ENCODE data around the gene GLRX5.

The GLRX5 gene

DNA sequence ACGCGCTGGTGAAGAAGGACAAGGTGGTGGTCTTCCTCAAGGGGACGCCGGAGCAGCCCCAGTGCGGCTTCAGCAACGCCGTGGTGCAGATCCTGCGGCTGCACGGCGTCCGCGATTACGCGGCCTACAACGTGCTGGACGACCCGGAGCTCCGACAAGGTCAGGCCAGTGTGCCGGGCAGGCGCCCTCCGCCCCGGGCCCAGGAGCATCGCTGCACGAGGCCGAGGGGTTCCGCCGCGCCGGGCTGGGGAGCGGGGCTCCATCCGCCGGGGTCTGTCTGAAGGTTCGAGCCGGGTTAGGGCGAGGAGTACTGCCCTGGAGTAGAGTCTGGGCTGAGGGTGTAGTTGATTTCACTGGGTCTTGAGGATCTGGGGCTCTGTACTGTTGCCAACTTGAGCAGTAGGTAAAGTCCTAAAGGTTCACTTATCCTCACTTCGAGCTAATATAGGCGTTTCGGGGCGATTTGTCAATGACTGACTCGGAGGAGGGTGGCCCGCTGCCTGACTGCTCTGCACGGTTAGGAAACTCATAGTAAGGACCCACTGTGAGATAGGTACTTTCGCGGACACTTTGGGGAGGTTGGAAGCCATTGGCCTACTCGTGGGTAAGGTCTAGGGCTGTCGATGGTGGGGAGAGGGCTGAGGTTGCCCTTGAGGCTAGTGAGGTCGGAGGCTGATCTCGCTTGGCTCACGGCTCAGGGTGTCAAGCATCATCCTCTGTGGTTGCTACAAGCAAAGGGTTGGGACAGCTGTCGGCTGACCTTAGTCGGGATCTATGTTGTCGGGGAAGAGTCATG, 574 bp downstream of the GLRX5 start:
- no peak for DNase-seq (ENCODE audit: low spot score)

DNA sequence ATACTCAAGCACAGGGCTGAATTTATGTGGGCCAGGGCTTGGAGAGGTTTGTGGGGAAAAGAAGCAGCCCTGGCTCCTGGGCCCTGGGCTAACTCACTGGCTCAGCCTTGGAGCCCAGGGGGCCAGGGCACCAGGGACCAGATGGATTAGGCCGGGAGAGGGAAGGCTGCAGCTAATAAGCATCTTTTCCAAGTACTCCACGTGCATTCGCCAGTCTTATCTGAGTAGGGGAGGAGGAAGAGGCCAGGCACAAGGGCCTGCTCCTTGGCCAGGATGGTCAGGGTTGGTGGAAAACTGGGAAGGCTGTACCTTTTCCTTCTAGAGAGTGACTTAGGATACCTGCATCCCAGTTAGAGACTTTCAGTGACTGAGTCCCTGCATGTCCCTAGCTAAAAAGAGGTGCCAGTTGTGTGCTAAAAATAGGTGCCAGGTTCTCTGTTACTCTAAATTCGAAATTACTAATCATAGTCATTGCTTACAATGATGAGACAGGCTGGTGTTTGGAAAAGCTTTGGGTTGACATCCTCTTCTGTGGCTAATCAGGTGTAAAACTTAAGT, 1.3 kb downstream of the GLRX5 start:
- DNase-seq (ENCODE audit: low spot score) = no peak

DNA sequence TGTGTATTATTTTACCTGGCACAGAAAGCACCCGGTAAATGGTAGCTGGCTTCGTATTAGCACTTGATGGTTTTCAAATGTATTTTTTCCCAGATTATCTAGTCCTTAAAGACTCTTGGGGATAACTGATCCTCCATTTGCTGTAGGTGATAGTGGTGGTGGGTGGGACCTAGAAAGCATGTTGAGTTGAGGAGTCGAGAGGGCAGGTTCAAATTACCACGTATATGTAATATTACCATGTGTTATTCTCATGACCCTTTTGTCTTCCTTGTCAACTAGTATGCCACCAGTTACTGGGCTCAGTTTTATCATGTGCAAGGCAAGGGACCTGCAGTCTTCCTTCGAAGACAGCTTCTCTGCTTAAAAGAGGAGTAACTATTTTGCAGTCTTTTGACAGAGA, 1.8 kb downstream of the GLRX5 start:
- no peak for DNase-seq (ENCODE audit: low spot score)

DNA sequence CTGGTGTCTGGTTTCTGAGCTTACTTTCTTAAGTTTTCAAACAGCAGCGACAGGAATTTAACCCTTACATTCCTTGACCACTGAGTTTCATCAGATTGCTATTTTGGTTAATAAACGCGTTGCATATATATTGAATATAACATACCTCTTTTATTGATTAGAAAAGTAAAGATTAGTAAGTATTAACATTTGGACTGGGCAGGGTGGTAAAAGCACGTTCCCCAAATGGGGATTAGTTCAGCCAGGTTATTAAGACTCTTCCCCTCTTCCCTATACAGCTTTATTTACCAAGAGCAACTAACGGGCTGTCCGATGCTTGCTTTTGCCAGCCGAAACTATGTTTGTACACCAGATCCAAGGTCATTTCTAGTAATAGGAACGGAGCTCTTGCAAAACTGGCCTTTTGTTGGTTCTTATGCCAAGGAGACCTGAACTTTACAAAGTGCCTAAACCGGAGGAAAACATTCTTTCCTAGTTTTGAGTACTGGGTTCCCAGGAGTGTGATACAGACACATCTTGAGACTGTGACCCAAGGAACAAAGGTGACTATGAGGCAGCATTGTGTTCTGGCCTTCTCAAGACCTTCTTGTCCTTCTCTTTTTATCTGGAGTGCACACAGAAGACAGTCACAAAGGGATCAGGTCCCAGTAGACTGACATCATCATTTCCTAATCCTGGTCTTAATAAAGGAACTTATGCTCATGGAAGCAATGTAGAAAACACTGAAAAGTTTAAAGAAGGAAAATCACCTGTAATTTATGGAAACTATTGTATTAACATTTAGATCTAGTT, 2.6 kb downstream of the GLRX5 start:
- no peak for DNase-seq (ENCODE audit: low spot score)

DNA sequence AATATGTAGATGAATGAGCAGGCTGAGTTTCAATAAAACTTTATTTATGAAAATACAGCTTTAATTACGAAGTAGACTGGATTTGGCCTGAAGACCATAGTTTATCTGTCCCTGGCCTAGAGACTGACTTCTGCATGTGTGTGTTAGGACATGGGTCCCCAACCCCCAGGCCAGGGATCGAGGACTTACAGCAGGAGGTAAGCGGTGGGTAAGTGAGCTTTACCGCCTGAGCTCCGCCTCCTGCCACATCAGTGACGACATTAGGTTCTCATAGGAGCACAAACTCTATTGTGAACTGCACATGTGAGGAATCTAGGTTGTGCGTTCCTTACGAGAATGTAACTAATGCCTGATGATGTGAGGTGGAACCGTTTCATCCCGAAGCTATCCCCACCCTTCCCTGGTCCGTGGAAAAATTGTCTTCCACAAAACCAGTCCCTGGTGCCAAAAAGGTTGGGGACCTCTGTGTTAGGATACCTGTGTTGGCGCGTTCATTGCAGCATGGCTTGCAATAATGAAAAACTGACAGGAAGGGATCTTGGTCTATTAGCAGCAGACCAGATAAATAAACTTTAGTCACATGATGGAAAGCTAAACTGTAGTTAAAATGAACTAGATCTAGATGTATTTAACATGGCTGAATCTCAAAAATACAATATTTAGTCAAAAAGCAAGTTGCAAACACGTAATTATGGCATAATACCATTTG, 4.1 kb downstream of the GLRX5 start:
- DNase-seq (ENCODE audit: low spot score) = no peak

DNA sequence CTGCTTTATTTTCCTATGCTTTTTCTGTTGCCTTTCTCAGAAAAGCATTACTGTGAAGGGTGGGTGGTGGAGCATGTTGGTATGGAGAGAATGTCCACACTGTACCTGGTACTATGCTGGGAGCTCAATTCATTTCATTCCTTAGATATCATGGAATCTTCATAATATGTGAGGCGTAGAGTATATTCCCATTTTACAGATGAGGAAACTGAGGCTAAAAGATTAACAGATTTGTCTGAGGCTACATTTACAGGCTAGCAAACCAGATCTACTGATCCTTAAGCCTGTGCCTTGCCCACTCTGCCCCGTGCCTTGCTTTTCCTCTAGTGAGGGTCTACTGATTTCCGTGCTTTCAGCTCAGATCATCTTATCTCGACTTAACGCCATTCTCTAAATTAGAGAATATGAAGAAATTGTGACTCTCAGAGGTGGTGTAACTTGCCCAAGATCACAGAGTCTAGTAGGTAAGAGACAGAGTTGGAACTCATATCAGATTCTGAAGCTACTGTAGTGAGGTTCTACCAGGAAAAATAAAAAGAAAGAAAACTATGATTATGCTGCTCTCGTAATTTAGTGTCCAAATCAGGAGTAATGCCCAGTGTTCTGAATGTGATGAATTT, 5.5 kb downstream of the GLRX5 start:
- DNase-seq (ENCODE audit: low spot score) = no peak

DNA sequence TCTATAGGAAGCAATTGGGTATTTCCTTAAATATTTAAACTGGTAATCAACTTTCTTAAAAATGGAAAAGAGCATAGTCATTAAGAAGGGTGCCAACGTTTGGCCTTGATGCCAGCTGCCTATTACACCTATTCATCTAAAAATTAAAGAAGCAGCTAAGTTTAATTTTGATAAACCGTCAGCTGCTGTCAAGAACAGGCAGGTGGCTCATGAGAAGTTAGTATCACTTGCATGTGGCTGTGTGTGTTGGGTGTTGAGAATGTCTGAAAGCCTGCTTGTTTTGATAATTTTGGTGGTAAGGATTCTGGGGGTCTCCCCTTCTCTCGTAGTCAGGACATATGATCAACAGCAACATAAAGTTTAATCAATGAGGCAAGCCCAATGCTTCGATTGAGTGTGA, 6.5 kb downstream of the GLRX5 start:
- DNase-seq (ENCODE audit: low spot score) = no peak

DNA sequence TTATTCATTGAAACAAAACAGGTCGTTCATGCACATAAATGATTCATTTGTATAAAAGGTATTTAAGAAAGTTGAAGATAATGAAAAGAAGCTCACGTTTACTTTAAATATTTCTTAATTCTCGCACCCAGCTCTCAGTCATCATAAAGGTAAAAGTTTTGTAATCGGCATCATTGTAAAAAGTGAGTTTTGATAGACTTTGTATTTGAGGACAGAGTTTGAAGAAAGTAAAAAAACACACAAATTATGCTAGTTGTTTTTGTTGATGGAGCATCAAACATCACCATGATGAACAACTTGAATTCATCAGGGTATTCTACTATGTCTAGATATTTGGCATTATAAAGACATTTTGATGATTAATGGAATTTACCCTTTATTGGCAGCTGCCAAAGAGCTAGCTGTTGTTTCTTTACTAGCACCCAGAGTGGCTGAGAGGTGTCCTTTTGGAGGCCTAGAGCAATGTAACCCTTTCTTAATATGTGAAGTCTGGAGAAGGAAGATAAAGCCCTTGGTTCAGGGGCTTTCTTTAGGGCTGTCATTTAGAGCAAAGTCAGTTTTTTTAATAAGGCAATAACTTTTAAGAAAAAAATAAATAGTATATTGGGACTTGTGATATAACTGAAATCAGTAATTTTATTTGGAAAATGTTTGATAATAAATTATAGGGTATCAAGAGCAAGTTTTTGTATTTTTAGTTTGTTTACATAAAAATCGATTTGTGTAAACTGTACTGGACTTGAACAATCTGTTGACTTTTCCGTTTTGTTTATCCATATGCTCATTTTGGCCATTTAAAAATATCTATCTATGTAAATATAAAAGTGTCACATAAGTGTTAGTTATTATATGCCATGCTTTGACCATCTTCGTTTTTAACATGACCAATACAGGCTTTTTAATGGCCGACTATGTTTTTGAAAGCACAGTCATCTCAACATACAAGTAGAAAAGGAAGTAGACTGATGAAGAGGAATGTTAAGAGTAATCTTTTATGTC, 7.4 kb downstream of the GLRX5 start:
- no peak for DNase-seq (ENCODE audit: low spot score)

DNA sequence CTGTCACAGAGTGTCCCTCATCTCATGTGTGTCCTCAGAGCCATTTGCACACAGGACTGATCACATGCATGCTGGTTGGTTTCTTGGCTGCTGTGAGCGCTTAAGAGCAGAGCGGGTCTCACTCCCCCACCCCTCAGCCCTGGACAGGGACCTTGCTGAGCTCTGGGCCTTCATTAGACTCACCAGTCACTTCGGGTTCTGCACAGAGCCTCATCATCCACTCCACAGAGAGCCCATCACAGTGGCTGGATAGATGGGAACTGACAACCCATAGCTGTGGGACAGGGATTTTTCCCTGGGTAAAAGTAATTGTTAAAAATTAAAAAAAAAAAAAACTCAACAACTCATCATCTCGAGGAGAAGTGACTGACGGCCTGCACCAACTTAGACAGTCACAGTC, 8.2 kb downstream of the GLRX5 start:
- DNase-seq (ENCODE audit: low spot score) = no peak

DNA sequence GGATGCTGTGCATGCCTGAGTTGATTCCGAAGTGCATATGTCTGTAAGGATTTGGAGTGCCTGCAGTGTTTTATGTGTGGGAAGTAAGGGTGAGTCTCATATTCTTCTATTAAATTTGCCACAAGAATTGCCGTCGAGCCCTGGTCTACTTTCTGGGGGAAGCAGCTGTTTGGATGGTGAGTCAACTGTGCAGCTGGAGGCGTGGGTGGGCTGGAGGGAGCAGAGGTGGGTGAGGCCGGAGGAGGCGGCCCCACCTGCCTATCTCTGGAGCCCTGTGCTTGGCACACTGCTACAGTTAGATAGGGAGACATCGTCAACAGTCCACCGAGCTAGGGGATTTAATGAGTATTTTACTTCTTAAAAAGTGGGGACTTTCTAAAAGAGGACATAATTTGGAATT, 9.7 kb downstream of the GLRX5 start:
- DNase-seq (ENCODE audit: low spot score) = no peak

DNA sequence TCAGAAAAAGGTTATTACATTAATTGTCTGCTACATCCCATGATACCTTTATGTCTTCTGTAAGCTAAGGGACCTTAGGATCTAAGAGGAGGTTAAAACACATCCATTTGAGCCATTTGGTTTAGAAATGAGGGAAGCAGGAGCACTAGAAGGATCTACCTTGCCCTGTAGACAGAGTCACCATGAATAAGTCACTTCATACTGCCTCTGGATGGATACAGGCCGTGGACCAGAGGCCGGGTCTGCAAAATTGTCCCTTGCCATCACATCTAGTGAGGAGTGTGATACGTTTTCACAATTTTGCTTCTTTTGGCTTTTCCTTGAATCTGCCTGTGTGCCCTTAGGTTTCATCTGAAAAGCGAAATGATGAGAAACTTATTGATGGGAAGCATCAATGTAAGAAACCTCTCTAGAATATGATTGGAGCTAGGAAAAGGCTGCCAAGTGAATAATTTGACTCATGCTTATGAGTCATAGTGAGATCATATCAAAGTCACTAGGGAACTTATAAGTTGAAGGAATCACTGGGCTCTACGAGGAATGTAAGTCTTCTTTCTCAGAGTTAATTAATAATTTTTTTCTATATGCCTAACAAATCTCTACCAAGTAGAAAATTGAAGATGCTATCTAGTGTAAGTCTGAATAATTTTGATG, 10.8 kb downstream of the GLRX5 start:
- DNase-seq (ENCODE audit: low spot score) = no peak

DNA sequence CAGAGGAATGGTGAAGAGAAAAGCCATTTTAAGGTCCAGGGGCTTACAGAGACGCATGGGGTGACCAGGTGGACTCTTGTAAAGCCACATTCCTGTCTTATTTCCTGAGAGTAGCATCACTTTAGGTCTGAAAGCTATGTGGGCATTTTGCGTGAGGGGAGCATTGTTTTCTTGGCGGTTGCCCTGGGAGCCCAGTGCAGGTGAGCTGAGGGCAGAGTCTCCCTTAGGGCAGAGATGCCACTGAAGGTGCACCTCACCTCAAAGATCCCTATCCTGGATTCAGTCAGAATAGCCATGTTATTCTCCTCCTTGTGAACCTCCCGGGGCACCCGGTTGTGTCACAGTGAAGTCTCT, 12.4 kb downstream of the GLRX5 start:
- DNase-seq (ENCODE audit: low spot score) = no peak

DNA sequence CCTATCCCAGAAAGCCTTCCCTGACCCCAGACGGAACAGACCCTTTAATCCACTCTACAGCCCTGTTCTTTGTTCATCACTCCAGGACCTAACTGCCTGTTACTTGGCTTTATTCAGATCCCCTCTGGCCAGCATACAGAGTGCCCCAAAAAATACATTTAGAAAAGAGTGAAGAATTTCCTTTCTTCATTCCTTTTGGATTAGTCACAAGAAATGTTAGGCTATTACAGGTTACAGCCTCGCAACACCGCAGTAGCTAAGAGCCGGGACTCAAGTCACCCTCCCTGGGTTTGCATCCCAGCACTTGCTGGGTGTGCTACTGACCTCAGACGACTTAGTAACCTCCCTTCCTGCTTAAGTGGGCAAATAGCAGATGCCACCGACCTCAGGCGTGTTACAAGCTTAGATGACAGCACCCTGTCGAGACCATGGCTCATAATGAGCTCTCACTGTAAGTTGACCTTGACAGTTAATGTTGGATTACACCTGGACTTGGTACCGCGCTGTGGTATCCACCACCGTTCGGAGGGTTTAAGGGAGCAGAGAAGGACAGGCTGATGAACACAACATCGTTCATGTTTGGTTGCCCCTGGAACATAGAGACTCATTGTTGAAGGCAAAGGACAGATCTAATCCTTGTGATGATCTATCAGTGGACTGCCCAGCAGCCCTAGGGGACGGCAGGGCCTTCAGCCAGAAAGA, 12.9 kb downstream of the GLRX5 start:
- DNase-seq (ENCODE audit: low spot score) = peak; percentile 59

DNA sequence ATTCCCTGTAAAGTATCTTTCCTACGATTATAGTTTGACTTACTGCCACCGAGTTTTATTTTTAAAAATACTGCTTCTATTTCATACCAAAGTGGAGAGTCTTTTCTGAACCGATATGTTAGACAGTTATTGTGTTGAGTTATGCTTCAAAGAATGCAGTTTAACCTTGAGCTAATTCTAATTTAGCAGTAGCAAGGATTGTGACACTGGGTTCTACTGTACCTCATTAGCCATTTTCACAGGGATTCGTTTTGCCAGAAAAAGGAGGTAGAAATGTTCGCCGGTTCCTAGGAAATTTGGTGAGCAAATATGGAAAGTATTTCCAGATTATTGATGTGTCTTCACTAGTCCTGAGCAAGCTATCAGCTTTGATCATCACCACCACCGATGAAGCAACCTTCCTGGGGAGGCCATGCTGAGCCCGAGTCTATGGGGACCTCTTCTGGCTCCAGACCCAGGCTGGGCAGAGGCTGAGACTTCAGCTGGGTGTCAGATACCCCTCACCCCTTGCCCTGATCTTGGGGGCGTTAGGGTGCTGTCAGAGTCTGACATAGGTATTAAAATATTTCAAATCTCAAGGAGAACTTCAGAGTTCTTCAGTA, 13.6 kb downstream of the GLRX5 start:
- DNase-seq (ENCODE audit: low spot score) = no peak

DNA sequence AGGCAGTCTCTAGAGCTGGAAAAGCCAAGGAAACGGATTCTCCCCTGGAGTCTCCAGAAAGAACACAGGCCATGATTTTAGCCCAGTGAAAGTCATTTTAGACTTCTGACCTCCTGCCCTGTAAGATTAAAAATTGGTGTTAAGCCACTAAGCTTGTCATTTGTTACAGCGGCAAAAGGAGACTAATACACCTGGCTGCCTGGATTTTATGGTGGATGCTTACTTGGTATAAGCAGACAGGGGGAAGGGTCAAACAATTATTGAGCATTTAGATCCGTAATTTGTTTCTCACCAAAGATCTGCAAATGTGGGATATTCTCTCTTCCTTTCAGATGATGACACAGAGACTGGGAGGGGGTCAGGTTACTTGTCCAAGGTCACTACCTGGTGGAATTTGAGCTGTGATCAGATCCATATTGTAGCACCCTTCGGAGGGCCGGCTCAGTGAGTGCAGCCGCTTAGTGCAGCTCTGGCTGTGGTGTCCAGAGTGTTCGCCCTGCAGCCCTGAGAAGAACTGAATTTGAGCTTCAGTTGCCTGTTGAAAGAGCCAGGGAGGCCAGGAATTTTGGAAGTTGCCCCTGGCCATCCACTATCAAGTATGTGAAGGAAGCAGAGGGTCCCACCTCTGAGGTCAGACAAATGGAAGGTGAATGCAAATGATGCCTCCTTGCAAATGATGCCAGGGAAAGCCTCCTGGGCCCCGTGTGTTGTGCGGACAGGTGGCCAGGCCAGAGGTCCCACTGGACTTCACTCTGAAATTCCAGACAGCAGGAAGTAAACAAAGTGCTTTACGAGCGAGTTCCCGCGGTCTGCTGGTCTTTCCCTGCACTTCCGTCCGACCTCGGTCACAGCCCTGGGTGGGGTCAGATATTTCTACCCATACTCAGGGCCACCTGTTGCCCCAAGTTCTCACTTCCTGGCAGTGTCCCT, 15.1 kb downstream of the GLRX5 start:
- no peak for DNase-seq (ENCODE audit: low spot score)

DNA sequence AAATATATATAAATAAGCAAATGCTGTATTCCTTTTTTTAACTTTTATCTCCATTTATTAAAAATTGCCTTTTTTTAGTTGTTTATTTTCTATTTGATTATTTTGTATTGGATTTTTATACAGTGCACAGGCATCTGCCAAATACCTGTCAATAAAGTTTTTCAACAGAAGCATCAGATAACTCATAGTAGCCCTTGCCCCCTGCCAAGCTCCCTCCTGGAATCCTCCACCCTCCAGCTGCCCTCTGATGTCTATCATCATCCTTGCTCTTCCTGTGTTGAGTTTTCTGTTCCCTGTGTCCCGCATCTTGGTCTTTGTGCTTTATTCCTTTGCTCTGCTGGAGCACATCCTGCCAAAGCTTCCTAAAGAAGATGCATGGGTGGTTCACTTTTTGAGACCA, 16.6 kb downstream of the GLRX5 start:
- no peak for DNase-seq (ENCODE audit: low spot score)

DNA sequence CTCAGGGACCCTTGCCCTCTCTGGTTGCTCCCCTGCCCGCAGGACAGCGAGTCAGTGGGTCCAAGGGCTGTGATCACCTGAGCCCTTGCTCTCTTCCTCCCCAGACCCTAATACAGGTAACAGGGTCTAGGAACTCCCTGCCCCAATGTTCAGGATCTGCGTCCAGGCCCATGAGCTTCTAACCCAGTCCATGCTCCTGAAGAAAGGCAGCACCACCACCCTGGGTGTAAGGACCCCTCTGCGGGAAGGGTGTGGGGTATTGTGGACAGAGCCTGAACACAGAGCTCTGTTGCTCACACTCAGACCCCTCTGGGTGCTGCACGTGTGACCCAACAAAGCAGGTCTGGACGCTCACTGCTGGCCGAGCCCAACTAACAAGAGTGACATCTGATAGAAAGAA, 18.3 kb downstream of the GLRX5 start:
- DNase-seq (ENCODE audit: low spot score) = no peak

DNA sequence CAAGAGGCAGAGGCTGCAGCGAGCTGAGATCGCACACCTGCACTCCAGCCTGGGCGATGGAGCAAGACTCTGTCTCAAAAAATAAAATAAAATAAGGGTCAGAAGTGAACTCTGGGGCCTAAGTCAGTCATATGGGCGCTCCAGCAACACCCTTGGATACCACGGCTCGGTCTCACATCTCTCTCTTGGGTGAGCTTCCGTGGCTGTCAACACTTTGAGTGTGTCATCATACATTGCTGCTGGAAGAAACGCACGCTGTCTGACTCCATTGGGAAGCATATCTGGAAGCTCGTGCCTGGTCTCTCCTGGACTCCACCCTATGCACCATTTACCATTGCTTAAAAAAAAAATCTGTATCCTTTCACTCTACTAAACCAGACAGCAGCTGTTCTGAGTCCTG, 20.2 kb downstream of the GLRX5 start:
- DNase-seq (ENCODE audit: low spot score) = no peak

All from pons (tissue), 1 donor.